Testis (tissue), 3 donors: ENCODE data around the gene HOXA7. TPM values are rescaled to one million over a fixed set of nuclear protein-coding genes. Genes with fewer than 3 reads are reported as not detected.

Experiments
- DNase-seq: peaks from one replicate; pipeline ENCODE4 v3.0.0-alpha.2; 2019
- H3K27ac ChIP-seq, 2 donors: fragments of 200-600 bp; sonication (generic); one replicate each; pipeline ENCODE4 v1.5.1; 2019
- H3K27me3 ChIP-seq: fragments of 200-600 bp; sonication (generic); one replicate; pipeline ENCODE4 v1.5.1; 2019
- H3K36me3 ChIP-seq: fragments of 200-600 bp; sonication (generic); one replicate; pipeline ENCODE4 v1.5.1; 2017; ENCODE audit warnings: low read depth; ENCODE audit errors: missing control alignments
- H3K4me1 ChIP-seq: fragments of 200-600 bp; sonication (generic); one replicate; pipeline ENCODE4 v1.5.1; 2019
- H3K4me3 ChIP-seq, 2 donors: fragments of 200-600 bp; sonication (generic); one replicate each; pipeline ENCODE4 v1.5.1; 2017 to 2019
- H3K9me3 ChIP-seq: fragments of 200-600 bp; sonication (generic); one replicate; pipeline ENCODE4 v1.5.1; 2017
- POLR2A ChIP-seq: fragments of 450-650 bp; IDR thresholded peaks from one replicate; pipeline ENCODE4 v1.6.1; 2017; ENCODE audit warnings: antibody characterized with exemption, mild to moderate bottlenecking, moderate library complexity
- WGBS, 2 donors: methylation state at CpG; one replicate each; pipeline ENCODE4 v1.1.5; 2018; 5-methylcytosine and 5-hydroxymethylcytosine counted together
- intact Hi-C: fragments of 100-400 bp; cut with DNase I; formaldehyde crosslinking; loops from one replicate; pipeline ENCODE4 v1.15.1; 2023; ENCODE audit warnings: low total_unique reads
- polyA plus RNA-seq: library from polyadenylated mRNA; stranded (reverse); fragments of 350-450 nt; fragmentation: Illumina TruSeq; extraction: RNeasy Lipid Tissue Mini Kit (QIAGEN cat#74804); gene quantifications from one replicate; pipeline ENCODE4 v1.2.3, GENCODE V29; 2014; ENCODE audit warnings: low read depth, low replicate concordance; ENCODE audit not compliant: insufficient read depth
- total RNA-seq, 2 donors: library from RNA; depleted of rRNA; stranded (reverse); fragments of >200 nt; gene quantifications; one replicate each; pipeline ENCODE4 v1.2.3, GENCODE V29; 2016
- TF ChIP-seq, protein P1 (sequence below), 3 experiments: fragments of 450-650 bp in 2 of 3; fragments of 200-600 bp in 1 of 3; sonication (generic) in 1 of 3; IDR thresholded peaks; one replicate each; pipeline ENCODE4 v1.5.1; 2016 to 2019; ENCODE audit warnings: antibody characterized with exemption in 3 of 3, mild to moderate bottlenecking in 2 of 3, moderate library complexity in 1 of 3

Gene HOXA7
- total and polyA plus RNA-seq, 3 donors from 2014 or later = 3.1 to 13.1 (median 7.8) TPM

DNA sequence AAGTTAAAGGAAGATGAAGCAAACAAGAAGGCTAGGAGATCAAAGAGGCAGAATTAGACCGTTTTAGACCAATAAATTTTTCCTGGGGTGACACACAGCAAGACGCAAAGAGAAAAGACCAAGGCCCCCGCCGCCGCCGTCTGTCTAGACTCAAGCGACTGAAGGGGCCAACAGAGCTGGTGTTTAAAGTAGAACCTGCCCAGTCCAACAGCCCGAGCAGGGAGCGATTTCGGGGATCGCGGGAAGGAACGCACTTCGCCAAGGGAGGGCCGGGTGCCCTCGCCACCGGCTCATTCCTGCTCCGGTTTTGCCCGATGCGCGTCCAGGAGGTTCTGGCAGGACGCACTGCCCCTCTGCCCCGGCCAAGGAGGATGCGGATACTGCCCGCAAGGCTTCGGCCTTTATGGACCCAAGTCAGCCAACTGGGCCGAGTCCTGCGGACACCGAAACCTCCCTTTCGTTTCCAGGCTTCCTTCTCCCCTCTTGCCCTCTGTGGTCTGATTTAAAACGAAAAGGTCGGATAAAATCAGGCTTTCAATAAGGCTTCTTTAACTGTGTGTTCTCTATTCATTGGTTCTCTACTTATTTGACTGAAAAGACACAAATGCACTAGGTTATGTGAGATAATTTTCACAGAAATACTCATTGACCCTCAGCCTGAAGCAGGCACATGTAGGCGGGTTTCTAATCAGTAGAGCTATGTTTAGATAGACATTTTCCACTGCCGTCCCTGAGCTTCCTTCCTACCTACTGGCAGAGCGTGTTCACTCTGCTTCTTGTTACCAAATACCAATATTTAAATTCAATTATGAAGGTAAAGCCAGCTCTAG is 2.2 kb upstream of the HOXA7 start:
- TF ChIP-seq, protein P1, sequence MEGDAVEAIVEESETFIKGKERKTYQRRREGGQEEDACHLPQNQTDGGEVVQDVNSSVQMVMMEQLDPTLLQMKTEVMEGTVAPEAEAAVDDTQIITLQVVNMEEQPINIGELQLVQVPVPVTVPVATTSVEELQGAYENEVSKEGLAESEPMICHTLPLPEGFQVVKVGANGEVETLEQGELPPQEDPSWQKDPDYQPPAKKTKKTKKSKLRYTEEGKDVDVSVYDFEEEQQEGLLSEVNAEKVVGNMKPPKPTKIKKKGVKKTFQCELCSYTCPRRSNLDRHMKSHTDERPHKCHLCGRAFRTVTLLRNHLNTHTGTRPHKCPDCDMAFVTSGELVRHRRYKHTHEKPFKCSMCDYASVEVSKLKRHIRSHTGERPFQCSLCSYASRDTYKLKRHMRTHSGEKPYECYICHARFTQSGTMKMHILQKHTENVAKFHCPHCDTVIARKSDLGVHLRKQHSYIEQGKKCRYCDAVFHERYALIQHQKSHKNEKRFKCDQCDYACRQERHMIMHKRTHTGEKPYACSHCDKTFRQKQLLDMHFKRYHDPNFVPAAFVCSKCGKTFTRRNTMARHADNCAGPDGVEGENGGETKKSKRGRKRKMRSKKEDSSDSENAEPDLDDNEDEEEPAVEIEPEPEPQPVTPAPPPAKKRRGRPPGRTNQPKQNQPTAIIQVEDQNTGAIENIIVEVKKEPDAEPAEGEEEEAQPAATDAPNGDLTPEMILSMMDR (IDR thresholded peaks at IDR 0.05) = no peak
- TF ChIP-seq POLR2A = no peak
- Histone ChIP-seq H3K4me1 (peaks cover 13% of the 10 kb centered on the region), H3K27me3 (peaks cover 8% of the 10 kb centered on the region), H3K4me3 (no peak overlapping the region), H3K36me3 (no peaks in the 10 kb centered on the region), H3K27ac (no peak overlapping the region), H3K9me3 (no peaks in the 10 kb centered on the region)
- 28 to 35% methylated on average over 17 to 29 of the region's 35 CpGs for WGBS, 2 donors
- intact Hi-C loops = no loop called here
- DNase-seq = no peak

DNA sequence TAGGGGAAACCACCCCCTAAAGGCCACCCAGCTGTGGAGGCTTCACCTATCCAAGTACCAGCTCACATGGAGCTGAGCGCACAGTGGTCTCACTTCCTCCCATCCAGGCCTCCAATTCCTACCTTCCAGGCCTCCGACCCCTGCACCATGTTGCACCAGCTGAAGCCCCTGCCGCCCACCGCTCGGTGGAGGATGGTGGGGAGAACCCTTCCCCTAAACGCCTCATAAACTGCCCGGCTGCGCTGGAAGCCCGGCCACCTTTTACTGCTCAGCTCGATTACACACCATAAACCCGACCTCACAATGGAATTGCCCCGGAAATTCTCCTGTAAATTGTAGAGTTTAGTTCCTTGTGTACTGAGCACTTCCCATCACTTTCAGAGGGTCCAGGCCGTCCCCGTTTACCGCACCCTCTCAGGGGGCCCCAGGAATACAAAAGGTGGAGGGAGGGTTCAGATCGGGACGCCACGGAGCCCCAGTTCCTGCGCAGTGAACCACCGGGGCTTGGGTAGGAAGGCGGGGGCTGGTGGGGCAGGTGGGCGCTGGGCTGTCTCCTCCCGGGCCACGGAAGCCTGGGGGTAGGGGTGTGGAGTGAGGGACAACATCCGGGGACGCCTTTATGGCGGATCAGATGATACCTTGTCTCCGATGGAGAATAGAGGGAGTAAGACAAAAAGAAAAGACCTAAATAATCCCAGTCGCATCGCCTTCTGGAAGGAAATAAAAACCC is 1.4 kb upstream of the HOXA7 start:
- Histone ChIP-seq H3K27me3 (peaks cover 14% of the 10 kb centered on the region), H3K4me1 (peaks cover 13% of the 10 kb centered on the region), H3K36me3 (no peaks in the 10 kb centered on the region), H3K4me3 (no peak overlapping the region), H3K9me3 (no peaks in the 10 kb centered on the region), H3K27ac (no peak overlapping the region)
- intact Hi-C loops = no loop called here
- WGBS, 2 donors = 12 to 16% methylated on average over 26 to 30 of the region's 30 CpGs
- TF ChIP-seq POLR2A = no peak
- TF ChIP-seq, protein P1 (IDR thresholded peaks at IDR 0.05) = no peak
- no peak for DNase-seq

DNA sequence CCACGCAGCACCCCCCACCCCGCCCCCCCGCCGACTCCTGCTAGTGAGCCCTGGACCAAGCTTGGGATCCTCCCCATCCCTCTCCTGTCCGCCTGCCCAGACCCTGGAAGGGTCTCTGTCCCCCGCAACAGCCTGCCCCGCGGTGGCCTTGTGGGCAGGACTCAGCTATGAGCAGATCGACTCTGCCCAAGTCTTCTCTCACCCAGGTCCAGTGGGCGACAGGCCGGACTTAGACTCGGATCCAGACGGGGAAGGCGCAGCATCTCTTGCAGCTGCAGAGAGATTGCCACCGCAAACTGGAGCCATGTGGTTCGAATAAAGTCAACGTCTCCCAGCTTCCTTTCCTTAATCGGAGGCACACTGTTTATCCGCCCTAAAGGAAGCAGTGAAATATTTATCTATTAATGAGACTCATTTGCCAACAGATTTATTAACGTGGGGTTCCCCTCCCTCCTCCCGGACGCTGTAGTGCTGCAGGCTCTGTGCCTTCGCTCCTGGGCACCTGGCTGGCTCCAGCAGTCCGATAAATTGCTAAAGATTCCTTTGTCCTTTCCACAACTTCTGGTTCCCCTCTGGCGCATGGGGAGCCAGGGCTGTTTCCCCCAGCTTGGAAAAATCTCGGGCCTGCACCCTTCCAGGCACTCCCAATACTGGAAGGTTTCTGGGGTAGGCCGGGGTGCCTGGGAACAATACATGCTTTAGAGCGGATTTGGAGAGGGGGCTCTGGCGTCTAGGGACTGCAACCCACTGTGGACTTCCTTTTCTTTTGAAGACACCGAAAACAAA is 634 bp upstream of the HOXA7 start:
- 8 to 14% methylated on average over 19 to 23 of the region's 30 CpGs for WGBS, 2 donors
- H3K36me3 ChIP-seq = no peaks in the 10 kb centered on the region
- H3K27me3 ChIP-seq = peaks cover 14% of the 10 kb centered on the region
- peak; percentile 16 for DNase-seq
- intact Hi-C loops = no loop called here
- no peak overlapping the region for H3K27ac ChIP-seq
- TF ChIP-seq, protein P1 (IDR thresholded peaks at IDR 0.05) = no peak
- no peak for TF ChIP-seq POLR2A
- H3K4me1 ChIP-seq = peaks cover 13% of the 10 kb centered on the region
- H3K9me3 ChIP-seq = no peaks in the 10 kb centered on the region
- peak overlapping the region in 1 of 2 donors; percentile 32 for H3K4me3 ChIP-seq

DNA sequence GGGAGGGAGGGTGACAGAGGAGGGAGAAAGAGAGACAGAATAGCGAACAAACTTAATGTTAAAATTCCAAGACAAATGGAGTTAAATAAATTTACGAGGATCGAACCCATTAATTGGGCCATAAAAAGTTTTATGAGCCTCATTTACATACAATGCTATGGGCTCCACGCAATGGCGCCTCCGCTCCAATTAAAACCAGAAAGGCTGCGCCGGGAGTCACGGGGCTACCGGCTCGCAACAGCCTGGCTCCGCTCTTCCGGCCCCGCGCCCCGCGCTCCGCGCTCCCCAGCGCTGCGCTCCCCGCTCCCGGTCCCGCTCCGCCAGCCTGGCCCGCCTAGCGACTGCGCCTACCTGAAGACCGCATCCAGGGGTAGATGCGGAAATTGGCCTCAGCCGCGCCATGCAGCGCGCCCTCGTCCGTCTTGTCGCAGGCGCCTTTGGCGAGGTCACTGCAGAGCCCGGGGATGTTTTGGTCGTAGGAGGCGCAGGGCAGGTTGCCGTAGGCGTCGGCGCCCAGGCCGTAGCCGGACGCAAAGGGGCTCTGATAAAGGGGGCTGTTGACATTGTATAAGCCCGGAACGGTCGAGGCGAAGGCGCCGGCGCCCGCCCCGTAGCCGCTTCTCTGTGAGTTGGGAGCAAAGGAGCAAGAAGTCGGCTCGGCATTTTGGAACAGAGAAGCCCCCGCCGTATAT is 513 bp downstream of the HOXA7 start:
- DNase-seq = peak; percentile 20
- intact Hi-C loops = no loop called here
- H3K27ac ChIP-seq = no peak overlapping the region
- peak overlapping the region; percentile 21 to 32 for H3K4me3 ChIP-seq
- WGBS, 2 donors = 3 to 4% methylated on average over 43 to 63 of the region's 63 CpGs
- no peaks in the 10 kb centered on the region for H3K9me3 ChIP-seq
- H3K27me3 ChIP-seq = peaks cover 14% of the 10 kb centered on the region
- TF ChIP-seq, protein P1 (IDR thresholded peaks at IDR 0.05) = no peak
- TF ChIP-seq POLR2A = no peak
- H3K4me1 ChIP-seq = peaks cover 7% of the 10 kb centered on the region
- H3K36me3 ChIP-seq = no peaks in the 10 kb centered on the region
